Keratinocyte (primary cell): ENCODE results near the gene GSX1.
A peak's percentile ranks its signal among the peaks of the same experiment; 100 is the strongest.

ENCODE experiments used
- CTCF ChIP-seq, 3 experiments: IDR thresholded peaks in 1 of 3; conservative IDR thresholded peaks in 1 of 3; optimal IDR thresholded peaks in 1 of 3; 2 replicates in 2 of 3; 3 replicates in 1 of 3; pipeline versions ENCODE3 to v1.5.1; 2011; ENCODE audit warnings: low read length in 3 of 3, mild to moderate bottlenecking in 3 of 3, moderate library complexity in 2 of 3, control low read depth in 1 of 3, inconsistent platforms in 1 of 3; ENCODE audit not compliant: insufficient read depth in 2 of 3; ENCODE audit errors: extremely low read depth in 1 of 3
- EZH2 ChIP-seq: IDR thresholded peaks from one replicate; pipeline ENCODE4 v1.6.1; 2012; ENCODE audit warnings: inconsistent platforms, mild to moderate bottlenecking, low read length, moderate library complexity

GRCh38 chr13:27783111-27783510, 9.2 kb upstream of the GSX1 start:
- TF ChIP-seq CTCF (optimal IDR thresholded peaks at IDR 0.05 in 1 of 3, IDR thresholded peaks at IDR 0.05 in 1 of 3, conservative IDR thresholded peaks at IDR 0.05 in 1 of 3; ENCODE audit: extremely low read depth in 1 of 3, insufficient read depth in 2 of 3, low read length in 3 of 3) (peak; percentile 39 to 69 (median 61)), EZH2 (no peak)
